Astrocyte (in vitro differentiated cells and primary cell): Measurements from ENCODE around the gene LMBRD1. TPM values are rescaled to one million over a fixed set of nuclear protein-coding genes. Genes with fewer than 3 reads are reported as not detected.

Experiments
- DNase-seq: peaks from one replicate; pipeline ENCODE4 v3.0.0-alpha.2; 2010; ENCODE audit warnings: low read depth
- FAIRE-seq: peaks from 2 replicates; lab custom pipeline; 2011; peaks lifted over from hg19 to GRCh38; lab: Jason Lieb, UNC
- H2AFZ ChIP-seq: 2 replicates; pipeline ENCODE4 v1.6.0; 2012; ENCODE audit warnings: low read depth, low read length, inconsistent platforms
- H3K27ac ChIP-seq: 2 replicates; pipeline ENCODE4 v1.5.1; 2011; ENCODE audit warnings: low read depth, low read length, inconsistent platforms
- H3K27me3 ChIP-seq: 2 replicates; pipeline ENCODE4 v1.6.0; 2011; ENCODE audit warnings: low read length, inconsistent platforms; ENCODE audit not compliant: insufficient read depth
- H3K36me3 ChIP-seq: 2 replicates; pipeline ENCODE4 v1.5.1; 2011; ENCODE audit warnings: low read length, inconsistent platforms; ENCODE audit not compliant: insufficient read depth
- H3K4me1 ChIP-seq: 2 replicates; pipeline ENCODE4 v1.5.1; 2011; ENCODE audit warnings: low read length, inconsistent platforms; ENCODE audit not compliant: insufficient read depth
- H3K4me2 ChIP-seq: 2 replicates; pipeline ENCODE4 v1.6.0; 2012; ENCODE audit warnings: low read length, inconsistent platforms
- H3K4me3 ChIP-seq: 2 replicates; pipeline ENCODE4 v1.5.1; 2011; ENCODE audit warnings: low read depth, mild to moderate bottlenecking, low read length, inconsistent platforms; ENCODE audit not compliant: insufficient read depth
- H3K79me2 ChIP-seq: 2 replicates; pipeline ENCODE4 v1.6.0; 2012; ENCODE audit warnings: mild to moderate bottlenecking, low read length, inconsistent platforms; ENCODE audit not compliant: insufficient read depth
- H3K9ac ChIP-seq: 2 replicates; pipeline ENCODE4 v1.6.0; 2012; ENCODE audit warnings: mild to moderate bottlenecking, low read length, inconsistent platforms
- H3K9me3 ChIP-seq: 2 replicates; pipeline ENCODE4 v1.5.1; 2012; ENCODE audit warnings: low read depth, mild to moderate bottlenecking, low read length, inconsistent platforms; ENCODE audit not compliant: insufficient read depth
- H4K20me1 ChIP-seq: 2 replicates; pipeline ENCODE4 v1.6.0; 2012; ENCODE audit warnings: low read length, inconsistent platforms; ENCODE audit not compliant: insufficient read depth
- H3K27ac Mint-ChIP-seq: one replicate; pipeline ENCODE4 v1.8.0; 2021; ENCODE audit warnings: mild to moderate bottlenecking, mixed read lengths; ENCODE audit not compliant: unreplicated experiment
- H3K27me3 Mint-ChIP-seq: one replicate; pipeline ENCODE4 v1.8.0; 2021; ENCODE audit warnings: low read depth, mixed read lengths; ENCODE audit not compliant: unreplicated experiment
- H3K36me3 Mint-ChIP-seq: one replicate; pipeline ENCODE4 v1.8.0; 2021; ENCODE audit warnings: low read depth, mixed read lengths; ENCODE audit not compliant: unreplicated experiment
- H3K4me1 Mint-ChIP-seq: one replicate; pipeline ENCODE4 v1.8.0; 2021; ENCODE audit warnings: low read depth, mixed read lengths; ENCODE audit not compliant: unreplicated experiment
- H3K4me3 Mint-ChIP-seq: one replicate; pipeline ENCODE4 v1.8.0; 2021; ENCODE audit warnings: mild to moderate bottlenecking, moderate library complexity, mixed read lengths; ENCODE audit not compliant: unreplicated experiment
- H3K9me3 Mint-ChIP-seq: one replicate; pipeline ENCODE4 v1.8.0; 2021; ENCODE audit warnings: mild to moderate bottlenecking, mixed read lengths; ENCODE audit not compliant: unreplicated experiment
- EZH2 ChIP-seq: IDR thresholded peaks from 2 replicates; pipeline ENCODE4 v1.6.1; 2012; ENCODE audit warnings: mild to moderate bottlenecking, low read length, inconsistent platforms; ENCODE audit not compliant: insufficient read depth
- total RNA-seq: library from RNA; stranded (reverse); gene quantifications from 2 replicates; pipeline ENCODE4 v1.2.1, GENCODE V29; 2021
- TF ChIP-seq, protein P1 (sequence below): IDR thresholded peaks from 2 replicates; pipeline ENCODE4 v1.5.1; 2011; ENCODE audit warnings: low read depth, mild to moderate bottlenecking, inconsistent platforms, low read length, moderate library complexity; ENCODE audit not compliant: insufficient read depth

The LMBRD1 gene
- total RNA-seq, 1 donor from 2014 or later: 22.0 TPM

GRCh38 chr6:69729870-69730449 lies 66.8 kb downstream of the LMBRD1 start:
- Histone ChIP-seq H3K4me1 (no peaks in the 10 kb centered on the region), H3K27me3 (no peaks in the 10 kb centered on the region), H3K4me3 (no peak overlapping the region), H3K9me3 (no peaks in the 10 kb centered on the region), H3K36me3 (no peaks in the 10 kb centered on the region), H3K4me2 (no peak overlapping the region), H3K27ac (no peak overlapping the region), H4K20me1 (no peaks in the 10 kb centered on the region), H2AFZ (no peak overlapping the region), H3K79me2 (no peaks in the 10 kb centered on the region), H3K9ac (no peak overlapping the region)
- H3K27ac Mint-ChIP-seq: no peak overlapping the region
- peaks cover 7% of the 10 kb centered on the region for H3K36me3 Mint-ChIP-seq
- peaks cover 3% of the 10 kb centered on the region for H3K9me3 Mint-ChIP-seq
- FAIRE-seq (no peak), DNase-seq (no peak)
- H3K4me1 Mint-ChIP-seq: no peaks in the 10 kb centered on the region
- no peak overlapping the region for H3K4me3 Mint-ChIP-seq
- no peak for TF ChIP-seq EZH2
- TF ChIP-seq, protein P1, sequence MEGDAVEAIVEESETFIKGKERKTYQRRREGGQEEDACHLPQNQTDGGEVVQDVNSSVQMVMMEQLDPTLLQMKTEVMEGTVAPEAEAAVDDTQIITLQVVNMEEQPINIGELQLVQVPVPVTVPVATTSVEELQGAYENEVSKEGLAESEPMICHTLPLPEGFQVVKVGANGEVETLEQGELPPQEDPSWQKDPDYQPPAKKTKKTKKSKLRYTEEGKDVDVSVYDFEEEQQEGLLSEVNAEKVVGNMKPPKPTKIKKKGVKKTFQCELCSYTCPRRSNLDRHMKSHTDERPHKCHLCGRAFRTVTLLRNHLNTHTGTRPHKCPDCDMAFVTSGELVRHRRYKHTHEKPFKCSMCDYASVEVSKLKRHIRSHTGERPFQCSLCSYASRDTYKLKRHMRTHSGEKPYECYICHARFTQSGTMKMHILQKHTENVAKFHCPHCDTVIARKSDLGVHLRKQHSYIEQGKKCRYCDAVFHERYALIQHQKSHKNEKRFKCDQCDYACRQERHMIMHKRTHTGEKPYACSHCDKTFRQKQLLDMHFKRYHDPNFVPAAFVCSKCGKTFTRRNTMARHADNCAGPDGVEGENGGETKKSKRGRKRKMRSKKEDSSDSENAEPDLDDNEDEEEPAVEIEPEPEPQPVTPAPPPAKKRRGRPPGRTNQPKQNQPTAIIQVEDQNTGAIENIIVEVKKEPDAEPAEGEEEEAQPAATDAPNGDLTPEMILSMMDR: peak; percentile 14
- H3K27me3 Mint-ChIP-seq: no peaks in the 10 kb centered on the region

DNA sequence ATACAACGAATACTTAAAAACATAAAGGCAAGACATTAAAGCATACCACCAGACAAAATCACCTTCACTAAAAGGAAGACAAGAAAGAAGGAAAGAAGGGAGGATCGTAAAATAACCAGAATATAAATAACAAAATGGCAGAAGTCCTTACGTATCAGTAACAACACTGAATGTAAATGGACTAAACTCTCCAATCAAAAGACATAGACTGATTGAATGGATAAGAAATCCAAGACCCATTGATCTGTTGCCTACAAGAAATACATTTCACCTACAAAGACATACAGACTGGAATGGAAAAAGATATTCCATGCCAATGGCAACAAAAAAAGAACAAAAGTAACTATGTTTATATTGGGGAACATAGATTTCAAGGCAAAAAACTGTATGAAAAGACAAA lies 74.1 kb downstream of the LMBRD1 start:
- H3K36me3 Mint-ChIP-seq: peaks cover 6% of the 10 kb centered on the region
- no peaks in the 10 kb centered on the region for H3K4me1 Mint-ChIP-seq
- FAIRE-seq (no peak), DNase-seq (no peak)
- Histone ChIP-seq H3K79me2 (no peaks in the 10 kb centered on the region), H3K9ac (no peak overlapping the region), H3K4me3 (no peak overlapping the region), H4K20me1 (no peaks in the 10 kb centered on the region), H3K9me3 (no peaks in the 10 kb centered on the region), H3K36me3 (peaks cover 3% of the 10 kb centered on the region), H3K27ac (no peak overlapping the region), H3K4me2 (no peak overlapping the region), H2AFZ (no peak overlapping the region), H3K4me1 (no peaks in the 10 kb centered on the region), H3K27me3 (no peaks in the 10 kb centered on the region)
- no peak overlapping the region for H3K4me3 Mint-ChIP-seq
- H3K9me3 Mint-ChIP-seq: peaks cover 3% of the 10 kb centered on the region
- H3K27me3 Mint-ChIP-seq: no peaks in the 10 kb centered on the region
- no peak overlapping the region for H3K27ac Mint-ChIP-seq
- no peak for TF ChIP-seq EZH2
- TF ChIP-seq, protein P1: no peak

DNA sequence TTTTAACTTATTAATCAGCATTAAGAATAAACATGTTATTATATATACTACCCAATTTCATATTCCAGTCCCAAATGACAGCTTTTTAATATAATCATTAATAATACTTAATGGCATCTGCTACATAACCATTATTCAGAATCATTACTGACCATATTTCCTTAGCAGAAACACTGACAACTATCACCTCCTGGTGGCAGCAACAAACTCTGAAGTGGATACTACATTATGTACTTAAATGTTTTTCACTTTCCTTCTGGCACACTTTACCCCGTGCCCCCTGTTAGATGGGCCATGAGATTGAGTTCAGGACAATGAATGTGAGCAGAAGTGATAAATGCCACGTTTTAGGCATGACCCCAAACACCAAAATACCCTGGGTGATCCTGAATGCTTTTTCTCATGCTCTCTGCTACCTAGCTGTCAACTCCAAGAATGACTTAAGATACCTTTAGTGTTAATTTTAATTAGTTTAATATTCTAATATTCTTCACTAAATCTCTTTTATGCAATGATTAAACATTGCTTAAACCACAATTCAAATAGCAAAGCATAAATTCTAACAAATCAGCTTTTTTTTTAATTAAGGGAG lies 77.1 kb downstream of the LMBRD1 start:
- Histone ChIP-seq H3K9ac (no peak overlapping the region), H3K4me2 (no peak overlapping the region), H4K20me1 (no peaks in the 10 kb centered on the region), H3K27ac (no peak overlapping the region), H2AFZ (no peak overlapping the region), H3K36me3 (peaks cover 5% of the 10 kb centered on the region), H3K4me1 (no peaks in the 10 kb centered on the region), H3K79me2 (no peaks in the 10 kb centered on the region), H3K4me3 (no peak overlapping the region), H3K27me3 (no peaks in the 10 kb centered on the region), H3K9me3 (no peaks in the 10 kb centered on the region)
- H3K36me3 Mint-ChIP-seq: no peaks in the 10 kb centered on the region
- TF ChIP-seq EZH2: no peak
- TF ChIP-seq, protein P1: peak; percentile 37
- no peaks in the 10 kb centered on the region for H3K27me3 Mint-ChIP-seq
- H3K4me3 Mint-ChIP-seq: no peak overlapping the region
- no peak for DNase-seq
- H3K27ac Mint-ChIP-seq: no peak overlapping the region
- H3K9me3 Mint-ChIP-seq: no peaks in the 10 kb centered on the region
- no peak for FAIRE-seq
- no peaks in the 10 kb centered on the region for H3K4me1 Mint-ChIP-seq
